ENCODE measurements around the gene DGKD.
A peak's percentile ranks its signal among the peaks of the same experiment; 100 is the strongest.
"Not testable (repeated sequence)": the region's sequence is repeated elsewhere in the genome, so short reads cannot be mapped to it uniquely, and the experiment has no call there.

The DGKD gene

DNA sequence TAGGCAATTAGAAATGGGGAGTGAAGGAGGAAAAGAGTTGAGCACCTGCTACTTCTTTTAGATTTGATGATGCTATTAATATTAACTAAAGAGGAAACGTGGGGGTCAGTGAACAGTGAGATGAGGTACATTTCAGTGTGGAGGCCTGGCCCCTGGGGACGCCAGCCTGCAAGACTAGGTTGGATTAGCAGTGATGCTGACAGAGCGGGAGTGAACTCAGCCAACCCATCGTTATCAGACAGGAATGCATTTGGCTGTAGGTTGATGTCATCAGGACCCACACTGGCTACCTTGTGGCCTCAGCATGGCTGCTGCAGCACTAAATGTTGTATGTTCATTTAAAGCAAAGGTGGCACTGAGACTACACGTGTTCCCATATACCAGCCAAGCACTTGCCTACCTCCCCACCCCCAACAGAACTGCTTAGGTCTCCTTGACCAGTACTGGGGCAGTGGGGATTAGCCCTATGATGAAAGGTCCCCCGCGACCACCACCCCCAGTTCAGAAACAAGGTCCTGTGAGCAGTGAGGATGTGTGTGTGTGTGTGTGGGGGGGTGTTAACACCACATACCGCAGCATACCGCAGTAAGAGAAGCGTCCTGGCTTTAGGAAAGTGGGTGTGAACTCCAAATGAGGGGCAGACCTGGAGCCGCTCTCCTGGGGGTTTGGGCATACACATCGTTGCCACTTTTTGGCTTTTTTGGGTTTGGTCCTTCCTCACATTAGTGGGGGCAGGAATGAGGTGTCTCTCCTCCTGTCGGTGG, 26.0 kb downstream of the DGKD start:
- Mint-ChIP-seq H3K27ac (peak overlapping the region; percentile 87), H3K36me3 (ENCODE audit: low read depth) (peaks cover 56% of the 10 kb centered on the region), H3K4me3 (peak overlapping the region; percentile 40), H3K27me3 (no peaks in the 10 kb centered on the region), H3K9me3 (no peaks in the 10 kb centered on the region), H3K4me1 (ENCODE audit: low read depth) (peaks cover 84% of the 10 kb centered on the region)

GRCh38 chr2:233380995-233381637, 26.8 kb downstream of the DGKD start:
- Mint-ChIP-seq H3K4me1 (ENCODE audit: low read depth) (peaks cover 84% of the 10 kb centered on the region), H3K4me3 (peak overlapping the region; percentile 38), H3K27me3 (no peaks in the 10 kb centered on the region), H3K27ac (peak overlapping the region; percentile 87), H3K9me3 (no peaks in the 10 kb centered on the region), H3K36me3 (ENCODE audit: low read depth) (peaks cover 52% of the 10 kb centered on the region)

DNA sequence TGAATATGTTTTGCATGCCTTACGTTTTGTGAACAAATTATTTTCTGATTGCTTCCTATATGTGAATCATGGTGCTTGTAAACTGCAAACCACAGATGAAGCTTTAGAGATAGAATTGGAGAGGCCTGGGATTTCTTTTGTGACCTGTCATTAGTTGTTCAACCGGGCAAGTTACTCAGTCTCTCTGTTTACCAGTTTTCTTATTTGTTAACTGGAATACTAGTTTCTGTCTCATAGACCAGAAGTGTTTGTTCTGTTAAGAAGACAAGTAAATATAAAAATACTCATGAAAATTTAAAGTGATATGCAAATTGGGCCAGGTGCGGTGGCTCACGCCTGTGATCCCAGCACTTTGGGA, 27.3 kb downstream of the DGKD start:
- Mint-ChIP-seq H3K36me3 (ENCODE audit: low read depth) (peaks cover 47% of the 10 kb centered on the region), H3K4me1 (ENCODE audit: low read depth) (peaks cover 87% of the 10 kb centered on the region), H3K27ac (peak overlapping the region; percentile 4), H3K27me3 (no peaks in the 10 kb centered on the region), H3K4me3 (no peak overlapping the region), H3K9me3 (no peaks in the 10 kb centered on the region)

GRCh38 chr2:233384015-233384414, 29.7 kb downstream of the DGKD start:
- Mint-ChIP-seq H3K36me3 (ENCODE audit: low read depth) (peaks cover 37% of the 10 kb centered on the region), H3K9me3 (no peaks in the 10 kb centered on the region), H3K27me3 (no peaks in the 10 kb centered on the region), H3K4me3 (peak overlapping the region; percentile 78), H3K4me1 (ENCODE audit: low read depth) (peaks cover 97% of the 10 kb centered on the region), H3K27ac (peak overlapping the region; percentile 98)

- H3K9me3 Mint-ChIP-seq = no peaks in the 10 kb centered on the region
- peak overlapping the region; percentile 98 for H3K27ac Mint-ChIP-seq
- peaks cover 96% of the 10 kb centered on the region for H3K4me1 Mint-ChIP-seq (ENCODE audit: low read depth)
- peaks cover 47% of the 10 kb centered on the region for H3K36me3 Mint-ChIP-seq (ENCODE audit: low read depth)
- peak overlapping the region; percentile 78 for H3K4me3 Mint-ChIP-seq
- no peaks in the 10 kb centered on the region for H3K27me3 Mint-ChIP-seq
Observed at GRCh38 chr2:233384811-233385488, 30.7 kb downstream of the DGKD start.

DNA sequence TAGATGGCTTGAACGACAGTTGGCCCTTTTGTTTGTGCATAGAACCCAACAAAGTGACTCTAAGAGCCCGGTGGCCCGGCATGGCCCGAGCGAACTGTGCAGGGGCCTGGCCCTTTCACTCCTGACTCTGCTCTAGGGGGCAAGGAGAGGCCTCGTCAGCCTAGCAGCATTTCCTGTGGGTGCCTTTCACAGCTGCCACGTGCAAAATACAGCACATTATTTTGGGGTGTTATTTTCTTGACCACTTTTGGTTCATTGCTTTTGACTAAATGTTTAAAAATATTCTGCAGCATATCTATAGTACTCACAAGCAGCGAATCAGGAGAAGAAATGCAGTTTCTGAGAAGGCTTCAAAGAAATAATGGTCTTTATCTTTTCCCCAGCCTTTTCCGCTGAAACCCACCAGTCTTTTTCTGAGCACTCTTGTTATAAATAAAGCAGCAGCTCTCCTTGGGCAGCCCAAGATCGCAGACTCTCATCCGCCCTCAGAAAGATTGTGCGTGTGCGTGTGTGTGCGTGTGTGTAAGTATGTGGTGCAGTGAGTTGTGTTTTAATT, 31.3 kb downstream of the DGKD start:
- H3K36me3 Mint-ChIP-seq (ENCODE audit: low read depth) = peaks cover 52% of the 10 kb centered on the region
- no peaks in the 10 kb centered on the region for H3K27me3 Mint-ChIP-seq
- H3K4me3 Mint-ChIP-seq = peak overlapping the region; percentile 78
- H3K27ac Mint-ChIP-seq = peak overlapping the region; percentile 98
- H3K9me3 Mint-ChIP-seq = no peaks in the 10 kb centered on the region
- H3K4me1 Mint-ChIP-seq (ENCODE audit: low read depth) = peaks cover 93% of the 10 kb centered on the region

DNA sequence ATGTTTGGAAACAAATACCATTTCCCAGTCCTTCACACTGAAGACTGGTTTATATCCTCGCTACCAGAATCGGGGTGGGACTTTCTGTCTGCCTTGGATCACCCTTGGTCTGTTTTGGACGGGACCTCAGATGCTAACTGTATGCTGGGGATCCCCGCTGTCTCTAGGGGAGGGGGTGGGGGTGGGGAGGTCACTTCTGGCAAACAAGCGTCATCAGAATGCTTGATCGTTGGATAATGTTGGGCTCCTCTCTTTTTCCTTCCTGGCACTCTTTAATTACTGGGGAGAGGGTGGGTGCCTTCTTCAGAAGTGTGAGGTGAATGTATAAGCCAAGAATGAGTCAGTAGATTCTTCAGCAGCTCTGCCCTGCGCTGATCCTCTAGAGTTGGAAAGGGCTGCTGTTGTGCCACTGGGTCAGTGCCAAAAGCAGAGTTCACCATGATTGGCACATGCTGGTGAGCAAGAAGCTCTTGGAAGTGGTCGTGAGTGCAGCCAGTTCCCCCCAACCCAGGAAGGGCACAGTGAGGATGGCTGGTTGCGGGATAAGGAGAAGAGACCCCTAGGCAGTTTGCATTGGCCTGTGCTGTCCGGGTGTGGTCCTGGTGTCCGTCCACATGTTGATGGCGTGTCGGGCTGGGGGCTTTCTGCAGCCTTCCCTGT, 32.2 kb downstream of the DGKD start:
- Mint-ChIP-seq H3K27ac (peak overlapping the region; percentile 98), H3K4me1 (ENCODE audit: low read depth) (peaks cover 84% of the 10 kb centered on the region), H3K27me3 (no peaks in the 10 kb centered on the region), H3K9me3 (no peaks in the 10 kb centered on the region), H3K36me3 (ENCODE audit: low read depth) (peaks cover 54% of the 10 kb centered on the region), H3K4me3 (peak overlapping the region; percentile 78)

GRCh38 chr2:233387225-233387624, 32.9 kb downstream of the DGKD start:
- H3K4me1 Mint-ChIP-seq (ENCODE audit: low read depth) = peaks cover 77% of the 10 kb centered on the region
- H3K9me3 Mint-ChIP-seq = no peaks in the 10 kb centered on the region
- H3K36me3 Mint-ChIP-seq (ENCODE audit: low read depth) = peaks cover 58% of the 10 kb centered on the region
- H3K27ac Mint-ChIP-seq = peak overlapping the region; percentile 98
- peak overlapping the region; percentile 78 for H3K4me3 Mint-ChIP-seq
- H3K27me3 Mint-ChIP-seq = no peaks in the 10 kb centered on the region

- no peaks in the 10 kb centered on the region for H3K27me3 Mint-ChIP-seq
- H3K9me3 Mint-ChIP-seq = no peaks in the 10 kb centered on the region
- H3K4me3 Mint-ChIP-seq = no peak overlapping the region
- peak overlapping the region; percentile 98 for H3K27ac Mint-ChIP-seq
- H3K36me3 Mint-ChIP-seq (ENCODE audit: low read depth) = peaks cover 60% of the 10 kb centered on the region
- peaks cover 70% of the 10 kb centered on the region for H3K4me1 Mint-ChIP-seq (ENCODE audit: low read depth)
Observed at GRCh38 chr2:233387667-233388528, 33.6 kb downstream of the DGKD start.

DNA sequence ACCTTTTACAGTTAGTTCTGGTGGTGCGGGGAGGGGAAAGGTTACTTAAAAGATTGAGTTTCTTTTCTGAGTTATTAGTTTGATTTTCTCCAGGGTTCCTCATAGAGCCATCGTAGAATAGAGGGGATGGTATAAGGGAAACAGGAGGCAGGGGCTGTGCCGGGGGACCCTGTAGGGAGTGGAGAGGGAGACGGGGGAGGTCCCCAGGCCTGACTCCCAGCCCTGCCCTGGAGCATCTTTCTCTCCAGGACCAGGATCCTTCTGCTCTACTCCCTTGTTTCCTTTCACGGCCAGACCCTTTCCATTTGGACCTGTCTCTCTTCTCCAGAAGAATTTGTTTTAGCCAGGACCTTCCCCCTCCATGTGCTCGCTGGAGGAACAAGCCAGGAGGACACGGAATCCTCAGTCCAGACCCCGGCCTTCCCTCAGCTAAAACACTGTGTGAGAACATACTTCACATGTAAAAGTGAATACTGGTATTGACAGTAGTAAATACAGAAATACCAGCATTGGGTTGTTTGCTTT, 35.4 kb downstream of the DGKD start:
- H3K27me3 Mint-ChIP-seq = no peaks in the 10 kb centered on the region
- peak overlapping the region; percentile 40 for H3K27ac Mint-ChIP-seq
- peaks cover 53% of the 10 kb centered on the region for H3K4me1 Mint-ChIP-seq (ENCODE audit: low read depth)
- peaks cover 62% of the 10 kb centered on the region for H3K36me3 Mint-ChIP-seq (ENCODE audit: low read depth)
- no peaks in the 10 kb centered on the region for H3K9me3 Mint-ChIP-seq
- H3K4me3 Mint-ChIP-seq = no peak overlapping the region

GRCh38 chr2:233395687-233396086, 41.4 kb downstream of the DGKD start:
- peaks cover 50% of the 10 kb centered on the region for H3K4me1 Mint-ChIP-seq (ENCODE audit: low read depth)
- no peak overlapping the region for H3K27ac Mint-ChIP-seq
- H3K27me3 Mint-ChIP-seq = no peaks in the 10 kb centered on the region
- no peaks in the 10 kb centered on the region for H3K9me3 Mint-ChIP-seq
- peaks cover 75% of the 10 kb centered on the region for H3K36me3 Mint-ChIP-seq (ENCODE audit: low read depth)
- H3K4me3 Mint-ChIP-seq = no peak overlapping the region

DNA sequence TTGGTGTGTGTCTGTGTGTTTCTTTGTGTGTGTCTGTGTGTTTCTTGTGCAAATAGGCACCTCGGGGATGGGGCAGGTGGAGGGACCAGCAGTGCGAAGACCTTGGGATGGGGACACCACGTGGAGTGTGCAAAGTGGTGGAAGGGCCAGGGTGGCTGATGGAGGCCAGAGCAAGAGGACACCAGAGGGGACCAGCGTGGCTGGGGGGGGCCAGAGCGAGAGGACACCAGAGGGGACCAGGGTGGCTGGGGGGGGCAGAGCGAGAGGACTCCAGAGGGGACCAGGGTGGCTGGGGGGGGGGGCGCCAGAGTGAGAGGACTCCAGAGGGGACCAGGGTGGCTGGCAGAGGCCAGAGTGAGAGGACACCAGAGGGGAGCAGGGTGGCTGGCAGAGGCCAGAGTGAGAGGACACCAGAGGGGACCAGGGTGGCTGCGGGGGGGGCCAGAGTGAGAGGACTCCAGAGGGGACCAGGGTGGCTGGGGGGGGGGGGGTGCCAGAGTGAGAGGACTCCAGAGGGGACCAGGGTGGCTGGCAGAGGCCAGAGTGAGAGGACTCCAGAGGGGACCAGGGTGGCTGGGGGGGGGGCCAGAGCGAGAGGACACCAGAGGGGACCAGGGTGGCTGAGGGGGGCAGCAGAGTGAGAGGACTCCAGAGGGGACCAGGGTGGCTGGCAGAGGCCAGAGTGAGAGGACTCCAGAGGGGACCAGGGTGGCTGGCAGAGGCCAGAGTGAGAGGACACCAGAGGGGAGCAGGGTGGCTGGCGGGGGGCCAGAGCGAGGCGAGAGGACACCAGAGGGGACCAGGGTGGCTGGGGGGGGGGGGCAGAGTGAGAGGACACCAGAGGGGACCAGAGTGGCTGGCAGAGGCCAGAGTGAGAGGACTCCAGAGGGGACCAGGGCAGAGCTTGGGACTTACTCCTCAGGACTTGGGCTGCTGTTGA, 42.7 kb downstream of the DGKD start:
- not testable (repeated sequence) for H3K9me3 Mint-ChIP-seq, H3K27me3 Mint-ChIP-seq
- Mint-ChIP-seq H3K4me3 (peak overlapping the region; percentile 11), H3K27ac (peak overlapping the region; percentile 84), H3K4me1 (ENCODE audit: low read depth) (peaks cover 63% of the 10 kb centered on the region), H3K36me3 (ENCODE audit: low read depth) (peaks cover 66% of the 10 kb centered on the region)

Data from stimulated activated naive CD8-positive, alpha-beta T cell treated with anti-CD3 and anti-CD28 coated beads, Interleukin-15, Interleukin-2, amounts not matched to agents 100 ng/mL and 50 ng/mL, for 24 hours (primary cell).